ENCODE measurements around the gene TOM1L2.

- TF ChIP-seq POLR2A (IDR thresholded peaks at IDR 0.05) = no peak
- no peak for TF ChIP-seq CTCF (IDR thresholded peaks at IDR 0.05)
Observed at GRCh38 chr17:17950347-17950746, 21.9 kb downstream of the TOM1L2 start.

Data from adrenal gland (tissue), 5 donors.